ENCODE measurements around the gene TICAM1. TPM values are rescaled to one million over a fixed set of nuclear protein-coding genes. Genes with fewer than 3 reads are reported as not detected.
A peak's percentile ranks its signal among the peaks of the same experiment; 100 is the strongest.
"Not testable (repeated sequence)": the region's sequence is repeated elsewhere in the genome, so short reads cannot be mapped to it uniquely, and the experiment has no call there.

Gene TICAM1
- total RNA-seq, 3 donors from 2014 or later, result 3.5 to 5.2 (median 4.7) TPM

- DNase-seq (ENCODE audit: low spot score in 2 of 2), result peak; percentile 47 to 67
- Histone ChIP-seq H3K4me3 (peak overlapping the region; percentile 87 to 95 (median 93)), H3K27ac (peak overlapping the region; percentile 90 to 97), H3K4me1 (no peaks in the 10 kb centered on the region), H3K36me3 (no peaks in the 10 kb centered on the region), H3K9me3 (no peaks in the 10 kb centered on the region), H3K27me3 (no peaks in the 10 kb centered on the region)
- no peak for TF ChIP-seq POLR2AphosphoS5 (IDR thresholded peaks at IDR 0.05)
- TF ChIP-seq POLR2A (IDR thresholded peaks at IDR 0.05), result no peak
- no peak for TF ChIP-seq CTCF (IDR thresholded peaks at IDR 0.05)
- intact Hi-C loops (cut with DNase I; ENCODE audit: low total_unique reads), result loop anchor here (10.0 kb wide), 1 partner anchor 52 kb away; no protein-coding TSS in a partner anchor
Observed at GRCh38 chr19:4866595-4867424, 35.3 kb upstream of the TICAM1 start.

DNA sequence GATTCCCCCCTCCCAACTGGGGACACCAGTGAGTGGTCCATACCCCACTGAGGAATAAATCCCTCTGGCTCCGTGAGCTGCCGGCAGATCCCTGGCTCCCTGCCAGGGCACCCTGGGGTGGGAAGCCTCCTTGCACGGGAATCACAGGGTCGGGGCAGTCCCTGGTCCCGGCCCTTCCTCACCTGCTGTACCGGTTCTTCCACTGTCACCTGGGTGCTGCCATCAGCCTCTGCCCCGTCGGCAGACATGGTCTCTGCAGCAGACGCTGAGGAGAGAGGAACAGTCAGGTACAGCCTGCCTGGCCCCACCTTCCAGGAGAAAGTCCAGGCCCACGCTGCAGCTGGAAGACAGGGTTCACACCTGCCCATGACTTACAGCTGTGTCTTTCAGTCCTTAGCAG, 29.6 kb upstream of the TICAM1 start:
- H3K4me3 ChIP-seq, result no peak overlapping the region
- H3K27me3 ChIP-seq, result no peaks in the 10 kb centered on the region
- peak overlapping the region; percentile 40 to 58 for H3K27ac ChIP-seq
- H3K36me3 ChIP-seq, result no peaks in the 10 kb centered on the region
- no peaks in the 10 kb centered on the region for H3K4me1 ChIP-seq
- no peak for TF ChIP-seq POLR2A (IDR thresholded peaks at IDR 0.05)
- TF ChIP-seq POLR2AphosphoS5 (IDR thresholded peaks at IDR 0.05), result peak in 1 of 3 donors; percentile 23
- no peak for TF ChIP-seq CTCF (IDR thresholded peaks at IDR 0.05)
- DNase-seq (ENCODE audit: low spot score in 2 of 2), result peak; percentile 73 to 84
- intact Hi-C loops (cut with DNase I; ENCODE audit: low total_unique reads), result loop anchor here (10.0 kb wide), 1 partner anchor 46 kb away; no protein-coding TSS in a partner anchor
- no peaks in the 10 kb centered on the region for H3K9me3 ChIP-seq

DNA sequence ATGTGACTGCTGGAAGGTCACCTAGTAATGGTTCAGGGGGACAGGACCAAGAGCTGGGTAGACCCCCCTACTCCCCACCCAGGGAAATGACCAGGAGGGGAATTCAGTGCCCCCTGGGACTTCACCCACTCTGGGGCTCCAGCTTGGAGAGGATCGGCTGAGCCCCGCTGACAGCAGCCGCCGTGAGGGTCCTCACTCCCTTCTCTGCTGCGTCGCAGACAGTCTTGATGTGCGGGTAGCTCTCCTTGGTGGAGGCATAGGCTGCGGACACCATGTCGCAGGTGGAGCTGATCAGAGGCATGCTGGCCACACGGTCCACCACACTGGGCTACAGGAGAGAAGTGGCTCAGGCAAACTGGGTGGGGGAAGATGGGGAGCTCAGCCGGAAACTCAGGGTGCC, 28.2 kb upstream of the TICAM1 start:
- Histone ChIP-seq H3K4me3 (no peak overlapping the region), H3K36me3 (no peaks in the 10 kb centered on the region), H3K27ac (no peak overlapping the region), H3K9me3 (no peaks in the 10 kb centered on the region), H3K4me1 (no peaks in the 10 kb centered on the region), H3K27me3 (no peaks in the 10 kb centered on the region)
- intact Hi-C loops (cut with DNase I; ENCODE audit: low total_unique reads), result loop anchor here (10.0 kb wide), 1 partner anchor 45 kb away; no protein-coding TSS in a partner anchor
- TF ChIP-seq POLR2A (IDR thresholded peaks at IDR 0.05) (no peak), CTCF (IDR thresholded peaks at IDR 0.05) (no peak), POLR2AphosphoS5 (IDR thresholded peaks at IDR 0.05) (no peak)
- no peak for DNase-seq (ENCODE audit: low spot score in 2 of 2)

GRCh38 chr19:4856468-4856867, 25.0 kb upstream of the TICAM1 start:
- H3K4me3 ChIP-seq; H3K9me3 ChIP-seq; H3K4me1 ChIP-seq; intact Hi-C loops (cut with DNase I; ENCODE audit: low total_unique reads); H3K27me3 ChIP-seq; H3K27ac ChIP-seq; H3K36me3 ChIP-seq; DNase-seq (ENCODE audit: low spot score in 2 of 2): not testable (repeated sequence)

- H3K4me1 ChIP-seq; H3K9me3 ChIP-seq; intact Hi-C loops (cut with DNase I; ENCODE audit: low total_unique reads); H3K27me3 ChIP-seq; H3K27ac ChIP-seq; DNase-seq (ENCODE audit: low spot score in 2 of 2); H3K36me3 ChIP-seq; H3K4me3 ChIP-seq: not testable (repeated sequence)
Observed at GRCh38 chr19:4853506-4853905, 22.0 kb upstream of the TICAM1 start.

DNA sequence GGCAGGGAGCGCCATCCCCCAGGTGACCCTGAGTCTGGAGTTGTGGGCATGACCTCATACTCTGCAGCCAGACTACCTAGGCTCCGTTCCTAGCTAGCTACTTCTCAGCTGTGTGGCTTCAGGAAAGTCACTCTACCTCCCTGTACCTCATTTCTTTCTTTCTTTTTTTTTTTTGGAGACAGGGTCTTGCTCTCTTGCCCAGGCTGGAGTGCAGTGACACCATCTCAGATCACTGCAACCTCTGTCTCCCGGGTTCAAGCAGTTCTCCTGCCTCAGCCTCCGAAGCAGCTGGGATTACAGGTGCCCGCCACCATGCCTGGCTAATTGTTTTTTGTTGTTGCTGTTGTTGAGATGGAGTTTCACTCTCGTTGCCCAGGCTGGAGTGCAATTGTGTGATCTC, 21.0 kb upstream of the TICAM1 start:
- intact Hi-C loops (cut with DNase I; ENCODE audit: low total_unique reads), result no loop called here
- DNase-seq (ENCODE audit: low spot score in 2 of 2), result no peak
- H3K4me1 ChIP-seq, result no peaks in the 10 kb centered on the region
- no peaks in the 10 kb centered on the region for H3K27me3 ChIP-seq
- no peak overlapping the region for H3K27ac ChIP-seq
- H3K36me3 ChIP-seq, result no peaks in the 10 kb centered on the region
- no peak overlapping the region for H3K4me3 ChIP-seq
- TF ChIP-seq POLR2A (IDR thresholded peaks at IDR 0.05), result no peak
- no peak for TF ChIP-seq CTCF (IDR thresholded peaks at IDR 0.05)
- no peak for TF ChIP-seq POLR2AphosphoS5 (IDR thresholded peaks at IDR 0.05)
- H3K9me3 ChIP-seq, result no peaks in the 10 kb centered on the region

Data from breast epithelium (tissue), 4 donors.